ENCODE results near the gene HEATR9.

DNA sequence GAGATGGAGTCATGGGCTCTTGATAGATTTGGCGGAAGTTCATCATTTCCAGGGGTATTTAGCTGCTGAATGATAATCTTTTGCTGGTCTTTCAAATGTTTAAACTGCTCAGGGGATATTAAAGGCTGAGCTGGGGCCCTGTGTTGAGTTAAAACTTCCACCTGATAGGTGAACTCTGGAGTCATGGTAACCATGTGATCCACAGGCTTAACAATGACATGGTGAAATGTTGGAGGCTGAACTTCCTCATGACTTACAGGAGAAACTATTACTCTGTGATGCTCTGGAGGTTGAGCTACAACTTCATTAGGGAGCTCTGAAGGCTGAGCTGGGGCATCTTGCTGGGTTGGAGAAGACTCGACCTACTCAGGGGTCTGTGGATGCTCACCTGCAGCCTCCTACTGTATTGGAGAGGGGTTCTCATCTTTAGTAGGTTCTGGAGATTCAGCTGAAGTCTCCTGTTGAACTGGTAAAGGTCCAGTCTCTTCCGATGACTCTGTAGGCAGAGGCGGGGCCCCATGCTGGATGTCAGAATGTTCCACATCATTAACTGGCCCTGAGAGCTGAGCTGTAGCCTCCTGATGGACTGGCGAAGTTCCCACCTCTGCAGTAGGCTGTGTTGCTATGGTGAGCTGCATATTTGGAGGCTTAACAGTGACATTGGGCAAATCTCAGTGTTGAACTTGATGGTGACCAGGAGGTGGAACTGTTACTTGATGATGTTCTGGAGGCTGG, 37.7 kb upstream of the HEATR9 start:
- TF ChIP-seq, protein P1, sequence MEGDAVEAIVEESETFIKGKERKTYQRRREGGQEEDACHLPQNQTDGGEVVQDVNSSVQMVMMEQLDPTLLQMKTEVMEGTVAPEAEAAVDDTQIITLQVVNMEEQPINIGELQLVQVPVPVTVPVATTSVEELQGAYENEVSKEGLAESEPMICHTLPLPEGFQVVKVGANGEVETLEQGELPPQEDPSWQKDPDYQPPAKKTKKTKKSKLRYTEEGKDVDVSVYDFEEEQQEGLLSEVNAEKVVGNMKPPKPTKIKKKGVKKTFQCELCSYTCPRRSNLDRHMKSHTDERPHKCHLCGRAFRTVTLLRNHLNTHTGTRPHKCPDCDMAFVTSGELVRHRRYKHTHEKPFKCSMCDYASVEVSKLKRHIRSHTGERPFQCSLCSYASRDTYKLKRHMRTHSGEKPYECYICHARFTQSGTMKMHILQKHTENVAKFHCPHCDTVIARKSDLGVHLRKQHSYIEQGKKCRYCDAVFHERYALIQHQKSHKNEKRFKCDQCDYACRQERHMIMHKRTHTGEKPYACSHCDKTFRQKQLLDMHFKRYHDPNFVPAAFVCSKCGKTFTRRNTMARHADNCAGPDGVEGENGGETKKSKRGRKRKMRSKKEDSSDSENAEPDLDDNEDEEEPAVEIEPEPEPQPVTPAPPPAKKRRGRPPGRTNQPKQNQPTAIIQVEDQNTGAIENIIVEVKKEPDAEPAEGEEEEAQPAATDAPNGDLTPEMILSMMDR (IDR thresholded peaks at IDR 0.05; ENCODE audit: low read depth, low read length), result no peak
- TF ChIP-seq EZH2phosphoT487 (IDR thresholded peaks at IDR 0.05; ENCODE audit: low read depth), result no peak
